Measurements from ENCODE around the gene MUC6. TPM values are rescaled to one million over a fixed set of nuclear protein-coding genes. Genes with fewer than 3 reads are reported as not detected.

MUC6 gene
- total RNA-seq, 1 donor from 2014 or later, result not detected

- Histone ChIP-seq H3K36me3 (no peaks in the 10 kb centered on the region), H3K27ac (no peak overlapping the region), H3K4me1 (peaks cover 17% of the 10 kb centered on the region), H3K27me3 (no peaks in the 10 kb centered on the region), H3K9me3 (no peaks in the 10 kb centered on the region), H3K4me3 (no peak overlapping the region)
- DNase-seq (no peak), ATAC-seq (no peak)
- no peak for TF ChIP-seq CTCF (IDR thresholded peaks at IDR 0.05)
- intact Hi-C loops (cut with DNase I), result no loop called here
These were observed 33.2 kb upstream of the MUC6 start for GRCh38 chr11:1069740-1070139.

GRCh38 chr11:1067812-1068496 is 31.4 kb upstream of the MUC6 start:
- no peak for ATAC-seq
- Histone ChIP-seq H3K36me3 (no peaks in the 10 kb centered on the region), H3K27me3 (no peaks in the 10 kb centered on the region), H3K27ac (no peak overlapping the region), H3K9me3 (no peaks in the 10 kb centered on the region), H3K4me3 (no peak overlapping the region), H3K4me1 (peaks cover 7% of the 10 kb centered on the region)
- intact Hi-C loops (cut with DNase I), result no loop called here
- DNase-seq, result no peak
- TF ChIP-seq CTCF (IDR thresholded peaks at IDR 0.05), result no peak

- Histone ChIP-seq H3K27ac (no peak overlapping the region), H3K36me3 (no peaks in the 10 kb centered on the region), H3K4me1 (no peaks in the 10 kb centered on the region), H3K27me3 (no peaks in the 10 kb centered on the region), H3K9me3 (no peaks in the 10 kb centered on the region), H3K4me3 (no peak overlapping the region)
- ATAC-seq (peak; percentile 33), DNase-seq (no peak)
- intact Hi-C loops (cut with DNase I), result no loop called here
- TF ChIP-seq CTCF (IDR thresholded peaks at IDR 0.05), result no peak
These were observed 27.6 kb upstream of the MUC6 start for GRCh38 chr11:1064167-1064566.

- Histone ChIP-seq H3K4me1 (no peaks in the 10 kb centered on the region), H3K9me3 (no peaks in the 10 kb centered on the region), H3K27me3 (no peaks in the 10 kb centered on the region), H3K27ac (no peak overlapping the region), H3K4me3 (no peak overlapping the region), H3K36me3 (no peaks in the 10 kb centered on the region)
- ATAC-seq (no peak), DNase-seq (no peak)
- intact Hi-C loops (cut with DNase I), result no loop called here
- no peak for TF ChIP-seq CTCF (IDR thresholded peaks at IDR 0.05)
These were observed 25.7 kb upstream of the MUC6 start for GRCh38 chr11:1062075-1062820.

- H3K4me1 ChIP-seq, result no peaks in the 10 kb centered on the region
- no peaks in the 10 kb centered on the region for H3K9me3 ChIP-seq
- H3K27ac ChIP-seq, result no peak overlapping the region
- intact Hi-C loops (cut with DNase I), result no loop called here
- TF ChIP-seq CTCF (IDR thresholded peaks at IDR 0.05), result no peak
- DNase-seq (peak; percentile 63), ATAC-seq (peak; percentile 55)
- no peaks in the 10 kb centered on the region for H3K36me3 ChIP-seq
- no peak overlapping the region for H3K4me3 ChIP-seq
- no peaks in the 10 kb centered on the region for H3K27me3 ChIP-seq
These were observed 24.5 kb upstream of the MUC6 start for GRCh38 chr11:1060852-1061616.
